A673 (cell line): Measurements from ENCODE around the gene LIPJ.

Source experiments
- CTCF ChIP-seq: fragments of 300-800, 200-600 bp; sonication (generic); conservative IDR thresholded peaks from 2 replicates; pipeline ENCODE4 v1.5.1; 2017; ENCODE audit warnings: low read depth, mild to moderate bottlenecking, antibody characterized with exemption, low read length, moderate library complexity, mixed read lengths
- EZH2 ChIP-seq: fragments of 200-600 bp; sonication (generic); IDR thresholded peaks from 2 replicates; pipeline ENCODE4 v1.6.1; 2017; ENCODE audit warnings: borderline replicate concordance, low read depth, mild to moderate bottlenecking, mixed read lengths, antibody characterized with exemption, low read length; ENCODE audit not compliant: poor library complexity, severe bottlenecking

GRCh38 chr10:88541116-88541626, 45.4 kb upstream of the LIPJ start:
- TF ChIP-seq CTCF (no peak), EZH2 (no peak)
